HepG2 (cell line): ENCODE data around the gene SERTAD3. TPM values are rescaled to one million over a fixed set of nuclear protein-coding genes. Genes with fewer than 3 reads are reported as not detected.

Source experiments
- CTCF ChIP-seq: sonication (generic); formaldehyde crosslinking; IDR thresholded peaks from 2 replicates; pipeline ENCODE4 v1.5.0; 2020; ENCODE audit warnings: mild to moderate bottlenecking, missing genetic modification reagents, moderate library complexity
- ERF ChIP-seq: IDR thresholded peaks from 2 replicates; pipeline ENCODE4 v1.6.1; 2018; ENCODE audit warnings: missing biosample characterization, missing genetic modification reagents
- NPAS2 ChIP-seq: sonication (generic); formaldehyde crosslinking; IDR thresholded peaks from 2 replicates; pipeline ENCODE4 v1.8.0; 2022; ENCODE audit warnings: mild to moderate bottlenecking, missing genetic modification reagents, borderline replicate concordance
- PBX2 ChIP-seq: IDR thresholded peaks from 2 replicates; pipeline ENCODE4 v1.6.1; 2016; ENCODE audit warnings: control low read depth
- PHF20 ChIP-seq: sonication (generic); formaldehyde crosslinking; IDR thresholded peaks from 2 replicates; pipeline ENCODE4 v1.5.0; 2020; ENCODE audit warnings: mild to moderate bottlenecking, missing genetic modification reagents
- PHF8 ChIP-seq: sonication (generic); formaldehyde crosslinking; IDR thresholded peaks from 2 replicates; pipeline ENCODE4 v1.5.0; 2020; ENCODE audit warnings: missing genetic modification reagents
- ZKSCAN8 ChIP-seq: IDR thresholded peaks from 2 replicates; pipeline ENCODE4 v1.6.1; 2016; ENCODE audit warnings: borderline replicate concordance, missing genetic modification reagents, missing compliant biosample characterization
- polyA plus RNA-seq, 8 experiments: library from polyadenylated mRNA; depleted of rRNA in 3 of 8; stranded (reverse) in 7 of 8; unstranded in 1 of 8; fragments of >200 nt; fragmentation: Illumina TruSeq in 4 of 8; extraction: Trizol in 4 of 8; gene quantifications; 2 replicates each; pipeline versions ENCODE4 v1.2.1 to v1.2.3, GENCODE V29; 2011 to 2016; ENCODE audit warnings: low read depth in 4 of 8, missing spikeins in 1 of 8, mixed read lengths in 1 of 8; ENCODE audit not compliant: insufficient read depth in 1 of 8
- total RNA-seq, 5 experiments: library from RNA; depleted of rRNA; stranded (reverse); fragments of >200 nt; fragmentation: Illumina TruSeq; extraction: Trizol; gene quantifications; 2 replicates each; pipeline ENCODE4 v1.2.3, GENCODE V29; 2016; ENCODE audit warnings: low read depth in 1 of 5
- TF ChIP-seq, protein P1 (sequence below): sonication (generic); formaldehyde crosslinking; IDR thresholded peaks from 2 replicates; pipeline ENCODE4 v1.4.0; 2020; ENCODE audit warnings: missing genetic modification reagents; ENCODE audit errors: not compliant biosample characterization
- TF ChIP-seq, protein P2 (sequence below): sonication (generic); formaldehyde crosslinking; IDR thresholded peaks from 2 replicates; pipeline ENCODE4 v1.4.0; 2020; ENCODE audit warnings: mild to moderate bottlenecking, missing genetic modification reagents
- TF ChIP-seq, protein P3 (sequence below): IDR thresholded peaks from 2 replicates; pipeline ENCODE4 v1.6.1; 2016; ENCODE audit warnings: low read depth
- TF ChIP-seq, protein P4 (sequence below): sonication (generic); formaldehyde crosslinking; IDR thresholded peaks from 2 replicates; pipeline ENCODE4 v1.8.0; 2022; ENCODE audit warnings: mild to moderate bottlenecking, missing genetic modification reagents, moderate library complexity

The SERTAD3 gene
- total and polyA plus RNA-seq, 2 of the 13 experiments (the other 11 are each of a cell fraction or from before 2014, with no cell fraction given), result 9.6 to 16.9 TPM

GRCh38 chr19:40444825-40445312 lies 734 bp upstream of the SERTAD3 start (continued):
- TF ChIP-seq, protein P1, sequence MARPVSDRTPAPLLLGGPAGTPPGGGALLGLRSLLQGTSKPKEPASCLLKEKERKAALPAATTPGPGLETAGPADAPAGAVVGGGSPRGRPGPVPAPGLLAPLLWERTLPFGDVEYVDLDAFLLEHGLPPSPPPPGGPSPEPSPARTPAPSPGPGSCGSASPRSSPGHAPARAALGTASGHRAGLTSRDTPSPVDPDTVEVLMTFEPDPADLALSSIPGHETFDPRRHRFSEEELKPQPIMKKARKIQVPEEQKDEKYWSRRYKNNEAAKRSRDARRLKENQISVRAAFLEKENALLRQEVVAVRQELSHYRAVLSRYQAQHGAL (CRISPR knock-in tag), result no peak
- TF ChIP-seq, protein P2, sequence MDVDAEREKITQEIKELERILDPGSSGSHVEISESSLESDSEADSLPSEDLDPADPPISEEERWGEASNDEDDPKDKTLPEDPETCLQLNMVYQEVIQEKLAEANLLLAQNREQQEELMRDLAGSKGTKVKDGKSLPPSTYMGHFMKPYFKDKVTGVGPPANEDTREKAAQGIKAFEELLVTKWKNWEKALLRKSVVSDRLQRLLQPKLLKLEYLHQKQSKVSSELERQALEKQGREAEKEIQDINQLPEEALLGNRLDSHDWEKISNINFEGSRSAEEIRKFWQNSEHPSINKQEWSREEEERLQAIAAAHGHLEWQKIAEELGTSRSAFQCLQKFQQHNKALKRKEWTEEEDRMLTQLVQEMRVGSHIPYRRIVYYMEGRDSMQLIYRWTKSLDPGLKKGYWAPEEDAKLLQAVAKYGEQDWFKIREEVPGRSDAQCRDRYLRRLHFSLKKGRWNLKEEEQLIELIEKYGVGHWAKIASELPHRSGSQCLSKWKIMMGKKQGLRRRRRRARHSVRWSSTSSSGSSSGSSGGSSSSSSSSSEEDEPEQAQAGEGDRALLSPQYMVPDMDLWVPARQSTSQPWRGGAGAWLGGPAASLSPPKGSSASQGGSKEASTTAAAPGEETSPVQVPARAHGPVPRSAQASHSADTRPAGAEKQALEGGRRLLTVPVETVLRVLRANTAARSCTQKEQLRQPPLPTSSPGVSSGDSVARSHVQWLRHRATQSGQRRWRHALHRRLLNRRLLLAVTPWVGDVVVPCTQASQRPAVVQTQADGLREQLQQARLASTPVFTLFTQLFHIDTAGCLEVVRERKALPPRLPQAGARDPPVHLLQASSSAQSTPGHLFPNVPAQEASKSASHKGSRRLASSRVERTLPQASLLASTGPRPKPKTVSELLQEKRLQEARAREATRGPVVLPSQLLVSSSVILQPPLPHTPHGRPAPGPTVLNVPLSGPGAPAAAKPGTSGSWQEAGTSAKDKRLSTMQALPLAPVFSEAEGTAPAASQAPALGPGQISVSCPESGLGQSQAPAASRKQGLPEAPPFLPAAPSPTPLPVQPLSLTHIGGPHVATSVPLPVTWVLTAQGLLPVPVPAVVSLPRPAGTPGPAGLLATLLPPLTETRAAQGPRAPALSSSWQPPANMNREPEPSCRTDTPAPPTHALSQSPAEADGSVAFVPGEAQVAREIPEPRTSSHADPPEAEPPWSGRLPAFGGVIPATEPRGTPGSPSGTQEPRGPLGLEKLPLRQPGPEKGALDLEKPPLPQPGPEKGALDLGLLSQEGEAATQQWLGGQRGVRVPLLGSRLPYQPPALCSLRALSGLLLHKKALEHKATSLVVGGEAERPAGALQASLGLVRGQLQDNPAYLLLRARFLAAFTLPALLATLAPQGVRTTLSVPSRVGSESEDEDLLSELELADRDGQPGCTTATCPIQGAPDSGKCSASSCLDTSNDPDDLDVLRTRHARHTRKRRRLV (CRISPR knock-in tag), result 0 out of 2 replicates have a peak, but pooled peaks have one; percentile 21
- TF ChIP-seq PHF20 (CRISPR knock-in tag) (0 out of 2 replicates have a peak, but pooled peaks have one; percentile 42), CTCF (CRISPR knock-in tag) (peak; percentile 78), PBX2 (CRISPR knock-in tag) (no peak), ERF (0 out of 2 replicates have a peak, but pooled peaks have one; percentile 5), NPAS2 (CRISPR knock-in tag) (no peak), ZKSCAN8 (CRISPR knock-in tag) (no peak; the same call in 1 of the 2 replicates), PHF8 (CRISPR knock-in tag) (no peak)
- TF ChIP-seq, protein P3, sequence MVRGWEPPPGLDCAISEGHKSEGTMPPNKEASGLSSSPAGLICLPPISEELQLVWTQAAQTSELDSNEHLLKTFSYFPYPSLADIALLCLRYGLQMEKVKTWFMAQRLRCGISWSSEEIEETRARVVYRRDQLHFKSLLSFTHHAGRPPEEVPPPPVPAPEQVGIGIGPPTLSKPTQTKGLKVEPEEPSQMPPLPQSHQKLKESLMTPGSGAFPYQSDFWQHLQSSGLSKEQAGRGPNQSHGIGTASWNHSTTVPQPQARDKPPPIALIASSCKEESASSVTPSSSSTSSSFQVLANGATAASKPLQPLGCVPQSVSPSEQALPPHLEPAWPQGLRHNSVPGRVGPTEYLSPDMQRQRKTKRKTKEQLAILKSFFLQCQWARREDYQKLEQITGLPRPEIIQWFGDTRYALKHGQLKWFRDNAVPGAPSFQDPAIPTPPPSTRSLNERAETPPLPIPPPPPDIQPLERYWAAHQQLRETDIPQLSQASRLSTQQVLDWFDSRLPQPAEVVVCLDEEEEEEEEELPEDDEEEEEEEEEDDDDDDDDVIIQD, result no peak; the same call in 1 of the 2 replicates
- TF ChIP-seq, protein P4, sequence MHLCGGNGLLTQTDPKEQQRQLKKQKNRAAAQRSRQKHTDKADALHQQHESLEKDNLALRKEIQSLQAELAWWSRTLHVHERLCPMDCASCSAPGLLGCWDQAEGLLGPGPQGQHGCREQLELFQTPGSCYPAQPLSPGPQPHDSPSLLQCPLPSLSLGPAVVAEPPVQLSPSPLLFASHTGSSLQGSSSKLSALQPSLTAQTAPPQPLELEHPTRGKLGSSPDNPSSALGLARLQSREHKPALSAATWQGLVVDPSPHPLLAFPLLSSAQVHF, result no peak
